Lung (tissue), 12 donors: ENCODE data around the gene ZFP90. TPM values are rescaled to one million over a fixed set of nuclear protein-coding genes. Genes with fewer than 3 reads are reported as not detected.

Experiments used
- ATAC-seq: fragments of 200-7000 bp; cut with Tn5 transposase; one replicate; pipeline ENCODE4 v1.9.1; 2020; ENCODE audit warnings: moderate number of reproducible peaks; ENCODE audit not compliant: insufficient read depth, low FRiP score
- DNase-seq, 3 donors: peaks; one replicate each; pipeline ENCODE4 v3.0.0-alpha.2; 2013 to 2017
- H3K27ac ChIP-seq, 2 donors: one replicate each; pipeline ENCODE4 v1.5.1; 2013; ENCODE audit warnings: mild to moderate bottlenecking in 2 of 2, moderate library complexity in 2 of 2, control low read depth in 1 of 2, inconsistent platforms in 1 of 2, low read depth in 1 of 2, low read length in 1 of 2
- H3K27me3 ChIP-seq, 3 donors: one replicate each; pipeline ENCODE4 v1.5.1; 2013; ENCODE audit warnings: low read length in 2 of 3; ENCODE audit not compliant: control insufficient read depth in 3 of 3, insufficient read depth in 3 of 3
- H3K36me3 ChIP-seq, 4 donors: one replicate each; pipeline ENCODE4 v1.5.1; 2013; ENCODE audit warnings: low read length in 4 of 4, mild to moderate bottlenecking in 1 of 4, moderate library complexity in 1 of 4; ENCODE audit not compliant: control insufficient read depth in 4 of 4, insufficient read depth in 4 of 4
- H3K4me1 ChIP-seq, 5 donors: one replicate each; pipeline ENCODE4 v1.5.1; 2013; ENCODE audit warnings: low read length in 5 of 5, mild to moderate bottlenecking in 2 of 5, moderate library complexity in 1 of 5; ENCODE audit not compliant: control insufficient read depth in 5 of 5, insufficient read depth in 5 of 5
- H3K4me3 ChIP-seq: one replicate; pipeline ENCODE4 v1.5.1; 2013; ENCODE audit warnings: mild to moderate bottlenecking, control low read depth, moderate library complexity
- H3K9ac ChIP-seq, 2 donors: one replicate each; pipeline ENCODE4 v1.5.1; 2013; ENCODE audit warnings: low read length in 2 of 2, control low read depth in 1 of 2; ENCODE audit not compliant: insufficient read depth in 1 of 2
- H3K9me3 ChIP-seq, 4 donors: one replicate each; pipeline ENCODE4 v1.5.1; 2013; ENCODE audit warnings: low read length in 3 of 4, mild to moderate bottlenecking in 1 of 4, moderate library complexity in 1 of 4; ENCODE audit not compliant: control insufficient read depth in 4 of 4, insufficient read depth in 3 of 4
- CTCF ChIP-seq: IDR thresholded peaks from 2 replicates; pipeline ENCODE4 v1.5.1; 2012; ENCODE audit warnings: mild to moderate bottlenecking; ENCODE audit errors: control extremely low read depth, extremely low read depth
- WGBS, 2 donors: extraction: QIAGEN DNeasy Blood & Tissue Kit; methylation state at CpG; one replicate each; pipeline ENCODE4 v1.1.7; 2013; 5-methylcytosine and 5-hydroxymethylcytosine counted together
- polyA plus RNA-seq, 2 donors: library from polyadenylated mRNA; stranded (reverse); fragments of 200-250 nt; gene quantifications; one replicate each; pipeline ENCODE4 v1.2.1, GENCODE V29; 2013
- total RNA-seq, 2 donors: library from RNA; depleted of rRNA in 1 of 2; stranded (reverse); fragments of >200 nt in 1 of 2; gene quantifications; one replicate each; pipeline ENCODE4 v1.2.1, GENCODE V29; 2014 to 2021
- donor health status: control.
- donor health status: control.
- donor health status: Bipolar disorder and iron deficiency.
- donor health status: healthy.
- donor health status: DM: yes; HTN: yes; CAD: no.

Gene ZFP90
- total and polyA plus RNA-seq, 4 donors = 5.9 to 39.6 (median 12.6) TPM

GRCh38 chr16:68528686-68529379, 10.3 kb upstream of the ZFP90 start:
- no peak overlapping the region for H3K9ac ChIP-seq
- H3K9me3 ChIP-seq = no peaks in the 10 kb centered on the region
- peak; percentile 90 for ATAC-seq
- no peak overlapping the region for H3K27ac ChIP-seq
- H3K27me3 ChIP-seq = no peaks in the 10 kb centered on the region
- DNase-seq = peak; percentile 86 to 88 (median 87)
- peaks cover 0 to 13% (median 0%) of the 10 kb centered on the region in 5 donors for H3K4me1 ChIP-seq
- no peaks in the 10 kb centered on the region for H3K36me3 ChIP-seq
- WGBS, 2 donors = 15 to 19% methylated on average over 29 of the region's 29 CpGs
- no peak overlapping the region for H3K4me3 ChIP-seq
- peak; percentile 100 for TF ChIP-seq CTCF

GRCh38 chr16:68529608-68529930, 9.5 kb upstream of the ZFP90 start:
- H3K4me1 ChIP-seq = peaks cover 0 to 13% (median 0%) of the 10 kb centered on the region in 5 donors
- ATAC-seq = peak; percentile 31
- no peak overlapping the region for H3K9ac ChIP-seq
- no peaks in the 10 kb centered on the region for H3K36me3 ChIP-seq
- H3K27me3 ChIP-seq = no peaks in the 10 kb centered on the region
- WGBS, 2 donors = 15 to 20% methylated on average over 13 of the region's 13 CpGs
- no peak for TF ChIP-seq CTCF
- H3K27ac ChIP-seq = peak overlapping the region in 1 of 2 donors; percentile 50
- DNase-seq = no peak
- no peaks in the 10 kb centered on the region for H3K9me3 ChIP-seq
- peak overlapping the region; percentile 71 for H3K4me3 ChIP-seq

- Histone ChIP-seq H3K4me1 (peaks cover 0 to 13% (median 0%) of the 10 kb centered on the region in 5 donors), H3K4me3 (peak overlapping the region; percentile 71), H3K36me3 (no peaks in the 10 kb centered on the region), H3K27ac (peak overlapping the region in 1 of 2 donors; percentile 51), H3K9me3 (no peaks in the 10 kb centered on the region), H3K27me3 (no peaks in the 10 kb centered on the region), H3K9ac (peak overlapping the region in 1 of 2 donors; percentile 19)
- DNase-seq = peak; percentile 84 to 91 (median 88)
- no peak for TF ChIP-seq CTCF
- WGBS, 2 donors = 1% methylated on average over 51 to 56 of the region's 56 CpGs
- peak; percentile 93 for ATAC-seq
Measured at GRCh38 chr16:68529931-68530701, 9.0 kb upstream of the ZFP90 start.
